Adipose tissue (tissue), 3 donors: ENCODE results near the gene WDR89. TPM values are rescaled to one million over a fixed set of nuclear protein-coding genes. Genes with fewer than 3 reads are reported as not detected.
A peak's percentile ranks its signal among the peaks of the same experiment; 100 is the strongest.
"Not testable (repeated sequence)": the region's sequence is repeated elsewhere in the genome, so short reads cannot be mapped to it uniquely, and the experiment has no call there.

ENCODE experiments used
- H3K27ac ChIP-seq: one replicate; pipeline ENCODE4 v1.5.1; 2013; ENCODE audit warnings: low read depth, low read length
- WGBS, 3 donors: extraction: QIAGEN DNeasy Blood & Tissue Kit; methylation state at CpG; one replicate each; pipeline ENCODE4 v1.1.7; 2013; 5-methylcytosine and 5-hydroxymethylcytosine counted together
- polyA plus RNA-seq, 3 donors: library from polyadenylated mRNA; stranded (reverse); fragments of 200-250 nt; gene quantifications; one replicate each; pipeline ENCODE4 v1.2.3, GENCODE V29; 2013
- donor health status: healthy with polysubstance abuse.
- donor health status: Bipolar disorder and iron deficiency.
- donor health status: healthy.

WDR89 gene, protein sequence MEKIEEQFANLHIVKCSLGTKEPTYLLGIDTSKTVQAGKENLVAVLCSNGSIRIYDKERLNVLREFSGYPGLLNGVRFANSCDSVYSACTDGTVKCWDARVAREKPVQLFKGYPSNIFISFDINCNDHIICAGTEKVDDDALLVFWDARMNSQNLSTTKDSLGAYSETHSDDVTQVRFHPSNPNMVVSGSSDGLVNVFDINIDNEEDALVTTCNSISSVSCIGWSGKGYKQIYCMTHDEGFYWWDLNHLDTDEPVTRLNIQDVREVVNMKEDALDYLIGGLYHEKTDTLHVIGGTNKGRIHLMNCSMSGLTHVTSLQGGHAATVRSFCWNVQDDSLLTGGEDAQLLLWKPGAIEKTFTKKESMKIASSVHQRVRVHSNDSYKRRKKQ
- 1 to 10 TPM; 3.5 to 4.6 (median 4.5) TPM for polyA plus RNA-seq

DNA sequence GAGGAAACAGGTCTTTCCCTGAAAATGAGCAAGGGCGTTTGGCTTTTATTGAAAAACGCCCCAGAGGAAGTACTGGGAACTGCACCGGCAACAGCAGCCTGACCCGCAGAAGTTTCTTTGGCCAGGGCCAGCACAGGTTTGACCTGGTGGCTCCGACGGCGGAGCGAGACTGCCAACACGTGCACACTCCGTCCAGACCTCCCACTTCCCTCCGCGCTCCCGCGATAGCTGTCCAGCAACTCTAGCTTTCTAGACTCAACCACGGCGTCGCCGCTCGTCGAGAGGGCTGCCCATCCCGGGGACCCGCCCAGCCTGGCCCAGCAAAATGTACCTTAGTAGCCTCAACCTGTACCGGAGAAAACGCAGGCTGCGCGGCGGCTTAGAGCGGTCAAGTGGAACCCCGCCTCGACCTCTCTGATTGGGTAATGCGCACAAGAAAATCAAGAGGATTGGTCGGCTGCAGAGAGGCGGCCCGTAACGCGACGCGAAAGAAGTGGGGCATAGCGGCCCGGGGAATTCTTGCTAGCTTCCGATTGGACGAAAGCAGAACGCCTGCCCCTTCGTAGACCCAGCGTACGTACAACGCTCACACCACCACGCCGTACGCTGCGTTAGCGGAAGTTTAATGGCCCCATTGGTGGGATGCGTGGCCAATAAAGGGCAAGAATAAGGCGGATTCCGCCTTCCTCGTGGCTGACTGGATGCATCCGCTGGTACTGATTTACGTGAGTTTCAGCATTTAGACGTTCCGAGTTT lies at the start of gene WDR89:
Gene WDR89, minus strand, starts transcription at position 399 of the 756 bp plus-strand sequence. CDS start 41,929 bp downstream, outside the sequence.
- 0 to 1% (median 1%) methylated on average over 60 of the region's 60 CpGs for WGBS, 3 donors
- H3K27ac ChIP-seq = peak within 1 kb of the TSS; percentile 9

DNA sequence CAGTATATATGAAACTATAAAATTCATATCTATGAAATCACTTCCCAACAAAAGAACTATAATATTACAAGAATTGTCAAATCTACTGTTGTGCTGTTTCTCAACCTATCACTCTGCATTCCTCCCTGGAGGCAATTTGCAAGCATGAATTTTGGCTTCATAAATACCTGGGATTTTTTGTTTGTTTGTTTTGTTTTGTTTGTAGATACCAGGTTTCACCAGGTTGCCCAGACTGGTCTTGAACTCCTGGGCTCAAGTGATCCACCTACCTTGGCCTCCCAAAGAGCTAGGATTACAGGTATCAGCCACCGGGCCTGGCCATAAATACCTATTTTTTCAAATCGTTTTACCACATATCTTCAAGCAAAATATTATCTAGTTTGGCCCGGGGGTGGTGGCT lies 47.5 kb upstream of the WDR89 start:
- no peak overlapping the region for H3K27ac ChIP-seq
- WGBS, 3 donors = 95 to 99% (median 98%) methylated on average over 3 of the region's 3 CpGs

DNA sequence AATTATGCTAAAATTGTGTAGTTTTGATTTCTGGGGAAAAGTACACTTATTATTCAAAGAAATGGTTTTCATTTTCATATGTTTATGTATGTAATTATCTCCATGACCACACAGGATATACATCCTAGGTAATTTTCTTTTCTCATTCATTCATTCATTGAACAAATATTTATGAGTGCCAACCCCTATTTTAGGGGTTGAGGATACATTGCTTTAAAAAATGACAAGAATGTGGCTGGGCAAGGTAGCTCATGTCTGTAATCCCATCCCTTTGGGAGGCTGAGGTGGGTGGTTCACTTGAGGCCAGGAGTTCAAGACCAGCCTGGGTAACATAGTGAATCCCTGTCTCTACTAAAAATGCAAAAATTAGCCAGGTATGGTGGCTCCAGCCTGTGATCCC lies 45.3 kb upstream of the WDR89 start:
- H3K27ac ChIP-seq = no peak overlapping the region

DNA sequence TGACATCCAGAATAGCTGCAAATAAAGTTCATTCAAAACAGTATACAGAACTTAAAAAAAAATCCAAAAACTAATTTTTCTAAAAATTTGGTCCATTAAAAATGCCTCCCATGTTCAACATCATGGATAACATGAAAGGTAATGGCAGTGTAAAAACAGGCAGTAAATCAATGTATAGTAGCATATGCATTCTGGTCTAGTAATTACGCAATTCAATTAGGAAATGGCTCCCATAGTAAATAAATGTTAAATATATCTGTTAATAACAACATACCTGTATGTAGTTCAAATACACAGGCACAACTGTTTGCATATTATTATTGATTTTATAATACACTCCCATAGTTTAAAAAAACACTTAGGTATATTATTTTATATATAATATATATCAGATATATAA lies 43.7 kb upstream of the WDR89 start:
- 92 to 96% (median 94%) methylated on average over 1 of the region's 1 CpG for WGBS, 3 donors
- H3K27ac ChIP-seq = no peak overlapping the region

DNA sequence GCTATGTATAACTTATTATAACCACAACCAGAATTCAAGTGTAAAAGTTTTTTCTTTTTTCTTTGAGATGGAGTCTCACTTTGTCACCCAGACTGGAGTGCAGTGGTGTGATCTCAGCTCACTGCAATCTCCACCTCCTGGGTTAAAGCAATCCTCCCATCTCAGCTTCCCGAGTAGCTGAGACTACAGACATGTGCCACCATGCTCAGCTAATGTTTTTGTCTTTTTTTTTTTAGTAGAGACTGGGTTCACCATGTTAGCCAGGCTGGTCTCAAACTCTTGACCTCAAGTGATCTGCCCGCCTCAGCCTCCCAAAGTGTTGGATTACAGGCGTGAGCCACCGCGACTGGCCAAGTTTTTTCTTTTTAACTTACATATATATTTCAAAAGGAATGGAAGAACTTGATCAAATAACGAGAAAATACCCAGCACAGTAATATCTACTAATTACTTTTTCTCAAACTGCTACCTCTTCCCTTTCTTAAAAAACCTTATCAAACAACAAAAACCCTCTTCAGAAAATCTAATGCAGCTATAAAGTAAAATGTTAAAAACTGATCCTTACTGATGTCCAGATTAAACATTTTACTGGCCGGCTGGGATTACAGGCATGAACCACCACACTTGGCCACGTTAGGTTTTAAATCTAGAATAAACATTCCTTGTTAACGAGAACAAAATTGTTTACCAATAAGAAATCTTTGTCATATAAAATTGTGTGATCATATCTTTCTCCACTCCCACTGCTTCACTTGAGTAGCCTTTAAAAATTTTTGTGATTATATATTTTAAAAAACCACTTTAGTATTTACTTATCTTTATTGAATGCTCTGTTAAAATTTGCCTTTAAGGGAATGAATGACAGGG lies 41.3 kb upstream of the WDR89 start:
- WGBS, 3 donors = 84 to 94% (median 92%) methylated on average over 9 of the region's 9 CpGs
- H3K27ac ChIP-seq = no peak overlapping the region

GRCh38 chr14:63678536-63678935 lies 36.9 kb upstream of the WDR89 start:
- WGBS, 3 donors = 94 to 100% (median 100%) methylated on average over 1 of the region's 1 CpG

GRCh38 chr14:63677891-63678379 lies 36.3 kb upstream of the WDR89 start:
- WGBS, 3 donors = 74 to 86% (median 86%) methylated on average over 3 of the region's 3 CpGs
- no peak overlapping the region for H3K27ac ChIP-seq

More at GRCh38 chr14:63678536-63678935, 36.9 kb upstream of the WDR89 start:
- H3K27ac ChIP-seq = no peak overlapping the region

GRCh38 chr14:63676615-63677014 lies 34.9 kb upstream of the WDR89 start:
- no peak overlapping the region for H3K27ac ChIP-seq
- WGBS, 3 donors = 95 to 99% (median 97%) methylated on average over 3 of the region's 3 CpGs

- 74 to 81% (median 81%) methylated on average over 7 of the region's 7 CpGs for WGBS, 3 donors
Measured at GRCh38 chr14:63673886-63674497, 32.3 kb upstream of the WDR89 start.

GRCh38 chr14:63673255-63673654 lies 31.6 kb upstream of the WDR89 start:
- H3K27ac ChIP-seq = no peak overlapping the region
- 68 to 86% (median 85%) methylated on average over 5 of the region's 5 CpGs for WGBS, 3 donors

More at GRCh38 chr14:63673886-63674497, 32.3 kb upstream of the WDR89 start:
- no peak overlapping the region for H3K27ac ChIP-seq

DNA sequence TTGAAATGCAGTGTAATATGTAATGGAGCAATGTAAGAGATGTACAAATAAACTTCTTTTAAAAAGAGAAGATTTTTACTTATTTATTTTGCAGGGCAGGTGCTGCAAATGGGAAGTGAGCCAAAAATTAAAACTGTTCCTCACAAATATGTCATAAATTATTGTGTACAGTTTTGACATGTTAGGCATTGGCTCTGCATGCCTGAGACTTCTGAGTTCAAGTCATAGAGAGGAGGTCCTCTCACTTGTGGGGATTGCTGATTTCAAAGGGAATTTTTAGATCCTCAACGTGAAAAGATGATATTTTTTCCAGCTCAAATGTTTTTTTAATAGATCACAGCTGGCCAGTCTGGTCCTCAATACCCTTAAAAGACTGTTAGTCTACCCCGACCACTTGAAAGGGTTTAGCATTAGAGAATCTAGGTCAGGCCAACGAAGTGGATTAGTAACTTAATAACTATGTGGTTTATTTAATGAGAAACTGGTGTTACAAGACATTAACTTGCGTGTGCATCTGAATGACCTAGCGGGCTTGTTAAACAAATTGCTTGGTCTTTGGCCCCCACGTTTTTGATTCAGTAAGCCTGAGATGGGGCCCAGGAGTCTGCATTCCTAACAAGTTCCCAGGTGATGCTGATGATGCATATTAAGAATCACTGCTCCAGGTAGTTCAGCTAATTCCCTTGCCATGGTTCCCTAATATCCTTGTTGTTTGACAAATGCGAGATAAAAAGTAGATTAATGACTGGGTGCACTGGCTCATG lies 30.9 kb upstream of the WDR89 start:
- 34 to 75% (median 69%) methylated on average over 7 of the region's 7 CpGs for whole genome bisulfite sequencing, 3 donors

DNA sequence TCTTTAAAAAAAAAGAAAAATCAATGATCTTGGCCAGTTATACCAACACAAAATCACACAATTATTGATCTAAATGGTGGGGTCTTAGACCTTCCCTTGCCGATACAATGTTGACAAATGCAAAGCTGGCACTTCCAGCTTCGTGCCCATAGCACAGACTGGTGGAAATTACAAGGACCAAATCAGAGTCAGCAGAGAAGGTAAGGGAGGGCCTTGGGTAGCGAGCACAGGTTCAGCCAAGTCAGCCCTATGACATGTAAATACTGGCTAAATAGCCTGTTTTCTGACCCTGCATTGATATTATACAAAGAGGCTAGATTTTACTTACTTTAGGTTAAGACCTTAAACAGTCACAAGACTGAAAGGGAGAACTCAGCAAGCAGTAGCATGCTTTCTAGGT lies 30.3 kb upstream of the WDR89 start:
- no peak overlapping the region for H3K27ac ChIP-seq
- WGBS, 3 donors = 22 to 91% (median 81%) methylated on average over 3 of the region's 3 CpGs

More for the DNA sequence above, 30.9 kb upstream of the WDR89 start:
- no peak overlapping the region for H3K27ac ChIP-seq

- no peak overlapping the region for H3K27ac ChIP-seq
Measured at GRCh38 chr14:63670692-63671091, 29.0 kb upstream of the WDR89 start.

- 65 to 71% (median 68%) methylated on average over 1 of the region's 1 CpG for WGBS, 3 donors
- no peak overlapping the region for H3K27ac ChIP-seq
Measured at GRCh38 chr14:63666335-63666734, 24.7 kb upstream of the WDR89 start.

GRCh38 chr14:63663428-63664341 lies 22.0 kb upstream of the WDR89 start:
- WGBS, 3 donors = 73 to 95% (median 94%) methylated on average over 12 of the region's 12 CpGs
- no peak overlapping the region for H3K27ac ChIP-seq

- 79 to 96% (median 93%) methylated on average over 8 of the region's 8 CpGs for WGBS, 3 donors
- no peak overlapping the region for H3K27ac ChIP-seq
Measured at GRCh38 chr14:63662776-63663175, 21.1 kb upstream of the WDR89 start.

DNA sequence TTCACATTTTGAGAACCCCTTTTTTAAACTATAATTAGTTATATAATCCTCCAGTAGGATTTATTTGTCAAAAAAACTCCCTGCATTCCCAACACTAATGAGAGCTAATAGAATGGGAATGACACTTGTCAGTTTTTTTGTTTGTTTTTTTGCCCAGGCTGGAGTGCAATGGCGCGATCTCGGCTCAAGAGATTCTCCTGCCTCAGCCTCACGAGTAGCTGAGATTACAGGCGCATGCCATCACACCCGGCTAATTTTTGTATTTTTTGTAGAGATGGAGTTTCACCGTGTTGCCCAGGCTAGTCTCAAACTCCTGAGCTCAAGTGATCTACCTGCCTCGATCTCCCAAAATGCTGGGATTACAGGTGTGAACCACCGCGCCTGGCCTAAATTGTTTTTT lies 20.2 kb upstream of the WDR89 start:
- WGBS, 3 donors = 95 to 96% (median 95%) methylated on average over 10 of the region's 10 CpGs
- not testable (repeated sequence) for H3K27ac ChIP-seq
